SHP77 treated with DMSO at 0.1 percent for 48 hours (cell line): ENCODE measurements around the gene PKD2.

ENCODE experiments used
- DNase-seq: peaks from one replicate; lab custom pipeline; 2025; lab: John Stamatoyannopoulos, UW

The PKD2 gene

DNA sequence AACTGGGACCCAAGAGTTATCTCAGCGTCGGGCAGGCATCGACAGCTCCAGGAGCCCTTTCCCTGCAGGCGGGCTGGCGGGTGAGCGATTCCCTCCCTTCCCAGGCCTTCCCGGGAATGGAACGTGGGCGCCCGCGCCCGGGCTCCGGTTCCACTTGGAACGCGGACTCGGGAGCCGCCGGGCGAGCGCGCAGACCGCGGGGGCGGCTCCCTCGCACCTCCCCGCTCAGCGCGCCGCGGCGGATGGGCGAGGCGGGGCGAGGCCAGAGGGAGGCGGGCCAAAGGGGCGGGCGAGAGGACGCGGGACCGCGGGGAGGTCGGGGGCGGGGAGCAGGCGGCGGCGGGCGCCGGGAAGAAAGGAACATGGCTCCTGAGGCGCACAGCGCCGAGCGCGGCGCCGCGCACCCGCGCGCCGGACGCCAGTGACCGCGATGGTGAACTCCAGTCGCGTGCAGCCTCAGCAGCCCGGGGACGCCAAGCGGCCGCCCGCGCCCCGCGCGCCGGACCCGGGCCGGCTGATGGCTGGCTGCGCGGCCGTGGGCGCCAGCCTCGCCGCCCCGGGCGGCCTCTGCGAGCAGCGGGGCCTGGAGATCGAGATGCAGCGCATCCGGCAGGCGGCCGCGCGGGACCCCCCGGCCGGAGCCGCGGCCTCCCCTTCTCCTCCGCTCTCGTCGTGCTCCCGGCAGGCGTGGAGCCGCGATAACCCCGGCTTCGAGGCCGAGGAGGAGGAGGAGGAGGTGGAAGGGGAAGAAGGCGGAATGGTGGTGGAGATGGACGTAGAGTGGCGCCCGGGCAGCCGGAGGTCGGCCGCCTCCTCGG, at the start of gene PKD2:
Gene PKD2, plus strand, starts transcription at position 332 of the 818 bp plus-strand sequence. Its CDS starts 99 bp downstream, at position 431.
- peak; percentile 23 for DNase-seq

DNA sequence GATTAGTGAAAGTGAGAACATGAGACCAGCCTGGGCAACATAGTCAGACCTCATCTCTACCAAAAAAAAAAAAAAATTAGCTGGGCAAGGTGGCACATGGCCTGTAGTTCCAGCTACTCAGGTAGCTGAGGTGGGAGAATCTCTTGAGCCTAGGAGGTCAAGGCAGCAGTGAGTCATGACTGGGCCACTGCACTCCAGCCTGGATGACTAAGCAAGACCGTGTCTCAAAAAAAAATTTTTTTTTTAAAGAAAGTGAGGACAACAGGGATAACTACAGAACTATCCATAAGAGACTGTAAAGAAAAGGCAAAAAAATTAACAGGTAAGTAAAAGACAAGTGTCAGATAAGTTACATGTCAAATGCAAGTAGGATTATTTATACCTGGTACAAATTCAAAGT, 45.4 kb upstream of the PKD2 start:
- no peak for DNase-seq

- no peak for DNase-seq
These were observed 44.9 kb upstream of the PKD2 start for GRCh38 chr4:87962398-87963146.

- DNase-seq: no peak
These were observed 41.9 kb upstream of the PKD2 start for GRCh38 chr4:87965501-87965975.

DNA sequence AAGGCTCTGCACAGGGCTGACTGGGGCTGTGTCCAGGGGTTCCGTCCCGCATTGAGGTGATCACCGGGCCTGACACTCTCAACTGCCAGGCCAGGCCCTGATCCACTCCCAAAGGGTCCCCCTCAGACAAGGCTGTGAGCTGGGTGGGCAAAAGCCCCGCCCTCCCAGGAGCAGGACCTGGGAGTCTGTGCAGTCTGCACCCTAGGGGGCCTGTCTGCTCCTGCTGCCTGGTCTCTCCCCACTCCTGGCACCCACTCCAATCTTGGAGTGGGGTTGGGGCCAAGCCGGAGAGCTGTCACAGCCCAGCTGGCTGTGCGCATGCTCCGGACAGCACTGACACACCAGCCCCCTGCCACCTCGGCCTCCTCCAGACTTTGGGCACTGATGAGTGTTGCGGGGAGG, 41.3 kb upstream of the PKD2 start:
- DNase-seq: no peak

DNA sequence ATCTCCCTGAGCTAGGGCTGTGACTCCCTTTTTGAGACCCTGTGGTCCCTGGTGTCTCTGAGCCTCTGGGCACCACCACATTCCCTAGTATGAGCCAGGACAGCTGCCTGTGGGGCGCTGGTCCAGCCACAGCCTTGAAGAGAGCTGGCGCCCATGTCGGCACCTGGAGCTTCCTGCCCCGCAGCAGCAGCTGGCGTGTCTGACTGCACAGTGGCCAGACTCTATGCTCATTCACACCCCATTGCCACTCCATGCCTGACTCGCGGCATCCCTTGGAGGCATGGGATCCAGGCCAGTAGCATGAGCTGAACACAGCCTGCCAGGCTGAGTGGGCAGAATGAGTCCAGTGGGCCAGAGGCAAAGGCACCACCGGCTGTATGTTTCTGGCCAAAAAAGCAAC, 40.2 kb upstream of the PKD2 start:
- peak; percentile 39 for DNase-seq

GRCh38 chr4:87970121-87970520, 37.3 kb upstream of the PKD2 start:
- no peak for DNase-seq

- DNase-seq: no peak
These were observed 35.6 kb upstream of the PKD2 start for GRCh38 chr4:87971866-87972265.

DNA sequence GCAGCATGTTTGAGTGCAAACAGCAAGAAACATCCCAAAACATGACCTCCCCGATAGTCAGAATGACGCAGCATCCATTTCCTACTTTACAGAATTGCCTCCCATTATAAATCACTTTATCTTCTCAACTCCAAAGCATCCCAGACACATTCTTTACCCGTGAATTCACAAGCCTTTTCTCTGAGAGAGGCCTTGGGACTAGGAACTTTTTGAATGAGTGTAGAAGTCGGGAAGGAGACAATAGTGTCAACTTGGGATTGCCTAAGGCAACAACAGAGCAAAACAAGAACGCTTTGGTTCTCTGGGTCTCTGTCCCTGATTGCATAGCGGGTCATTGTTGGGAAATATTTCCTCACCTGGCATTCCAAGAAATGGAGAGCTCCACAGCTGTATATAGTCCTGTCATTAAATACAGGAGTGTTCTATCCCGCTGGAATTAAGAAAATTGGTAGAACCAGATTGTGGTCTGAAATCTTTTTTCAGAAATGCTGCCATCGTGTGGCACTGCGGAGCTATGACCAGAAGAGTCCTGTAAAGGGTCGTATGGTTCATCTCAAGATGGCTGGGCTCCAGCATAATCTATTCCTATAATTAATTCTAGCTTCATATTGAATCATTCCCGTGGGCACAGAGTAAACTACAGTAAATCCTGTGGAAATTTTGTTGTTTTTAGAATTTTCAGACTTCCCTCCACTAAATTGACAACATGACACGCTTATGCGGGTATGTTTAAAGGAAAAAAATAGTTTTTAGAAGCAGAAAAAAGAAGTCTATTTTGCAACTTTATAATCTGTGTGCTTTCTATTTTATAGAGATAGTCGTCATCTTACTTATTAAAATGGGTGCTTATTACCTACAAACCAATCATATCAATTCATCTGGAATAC, 33.9 kb upstream of the PKD2 start:
- peak; percentile 79 for DNase-seq

GRCh38 chr4:87974856-87975462, 32.5 kb upstream of the PKD2 start:
- peak; percentile 80 for DNase-seq

GRCh38 chr4:87975466-87975865, 32.0 kb upstream of the PKD2 start, which contains the start of gene SPP1:
TSS of gene SPP1 (plus strand) at chr4:87975714. CDS start at chr4:87976896, 1,182 bp downstream.
- DNase-seq: peak; percentile 78

- DNase-seq: no peak
These were observed 29.7 kb upstream of the PKD2 start for GRCh38 chr4:87977521-87978278.

DNA sequence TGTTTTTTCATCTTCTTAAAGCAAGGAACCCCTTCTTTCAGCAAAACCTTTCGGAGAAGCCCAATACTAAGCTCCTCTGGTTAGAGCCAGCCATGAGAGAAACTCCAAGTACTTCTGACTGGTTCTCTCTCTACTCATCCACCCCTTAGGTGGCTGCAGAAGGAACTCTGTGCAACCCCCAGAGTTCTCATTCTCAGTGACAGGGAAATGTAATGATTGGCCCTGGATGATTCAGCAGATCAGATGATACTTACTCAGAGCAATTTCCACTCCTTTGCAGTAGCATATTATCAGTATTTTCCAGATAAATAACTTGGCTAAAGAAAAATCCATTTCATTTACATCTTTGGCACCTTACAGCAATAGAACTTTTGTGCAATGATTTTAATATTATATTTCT, 28.8 kb upstream of the PKD2 start:
- DNase-seq: peak; percentile 17

DNA sequence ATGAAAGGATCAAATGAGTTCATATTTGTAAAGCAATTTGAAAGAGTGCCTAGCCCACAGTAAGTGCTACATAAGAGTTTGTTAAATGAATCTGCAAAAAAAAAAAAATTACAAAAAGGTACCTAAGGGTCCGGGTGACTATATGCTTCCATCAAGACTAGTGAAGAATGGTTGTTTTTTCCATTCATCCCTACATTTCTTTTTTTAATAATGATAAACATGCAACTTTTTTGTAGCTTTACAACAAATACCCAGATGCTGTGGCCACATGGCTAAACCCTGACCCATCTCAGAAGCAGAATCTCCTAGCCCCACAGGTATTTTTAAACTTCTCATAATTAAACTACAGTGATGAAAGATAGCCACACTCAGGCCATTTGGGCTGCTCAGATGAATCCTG, 27.6 kb upstream of the PKD2 start:
- no peak for DNase-seq

- no peak for DNase-seq
These were observed 25.9 kb upstream of the PKD2 start for GRCh38 chr4:87981486-87981885.

GRCh38 chr4:87982036-87982435, 25.4 kb upstream of the PKD2 start:
- no peak for DNase-seq

DNA sequence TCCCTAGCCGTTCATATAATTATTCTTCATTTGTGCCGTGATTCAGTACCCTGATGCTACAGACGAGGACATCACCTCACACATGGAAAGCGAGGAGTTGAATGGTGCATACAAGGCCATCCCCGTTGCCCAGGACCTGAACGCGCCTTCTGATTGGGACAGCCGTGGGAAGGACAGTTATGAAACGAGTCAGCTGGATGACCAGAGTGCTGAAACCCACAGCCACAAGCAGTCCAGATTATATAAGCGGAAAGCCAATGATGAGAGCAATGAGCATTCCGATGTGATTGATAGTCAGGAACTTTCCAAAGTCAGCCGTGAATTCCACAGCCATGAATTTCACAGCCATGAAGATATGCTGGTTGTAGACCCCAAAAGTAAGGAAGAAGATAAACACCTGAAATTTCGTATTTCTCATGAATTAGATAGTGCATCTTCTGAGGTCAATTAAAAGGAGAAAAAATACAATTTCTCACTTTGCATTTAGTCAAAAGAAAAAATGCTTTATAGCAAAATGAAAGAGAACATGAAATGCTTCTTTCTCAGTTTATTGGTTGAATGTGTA, 24.9 kb upstream of the PKD2 start:
- DNase-seq: no peak

- no peak for DNase-seq
These were observed 23.4 kb upstream of the PKD2 start for GRCh38 chr4:87983996-87984395.

- DNase-seq: peak; percentile 26
These were observed 22.1 kb upstream of the PKD2 start for GRCh38 chr4:87985097-87985886.

DNA sequence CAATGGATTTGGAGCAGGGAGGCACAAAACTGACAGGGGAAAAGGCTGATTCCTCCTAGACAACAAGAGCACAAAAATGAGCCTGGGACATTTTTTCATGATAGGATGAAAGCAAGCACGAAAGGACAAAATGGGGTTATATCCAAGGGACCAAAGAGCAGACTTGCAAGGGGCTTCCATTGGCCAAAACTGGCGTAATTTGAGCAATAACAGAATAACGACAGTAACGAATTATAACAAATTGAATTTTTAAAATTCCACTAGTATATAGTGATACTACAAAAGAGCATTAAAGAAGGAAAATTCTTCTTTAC, 21.6 kb upstream of the PKD2 start:
- no peak for DNase-seq
